Measurements from ENCODE around the gene CD3G.
A peak's percentile ranks its signal among the peaks of the same experiment; 100 is the strongest.

The CD3G gene

GRCh38 chr11:118322721-118323120 is 21.4 kb upstream of the CD3G start:
- H2AFZ ChIP-seq (ENCODE audit: low read length), result no peak overlapping the region
- no peak overlapping the region for H3K4me2 ChIP-seq (ENCODE audit: insufficient read depth, low read length, poor library complexity, severe bottlenecking)
- no peak overlapping the region for H3K27ac ChIP-seq (replicated peaks; ENCODE audit: low read length)
- no peak overlapping the region for H2BK120ac ChIP-seq (ENCODE audit: low read depth, low read length)
- no peak overlapping the region for H3K23ac ChIP-seq (ENCODE audit: low read depth, low read length, poor library complexity)
- H2BK12ac ChIP-seq (ENCODE audit: low read length), result no peak overlapping the region
- H3K18ac ChIP-seq (ENCODE audit: low read length), result peak overlapping the region; percentile 45
- no peak overlapping the region for H2AK5ac ChIP-seq (ENCODE audit: low read depth, low read length)
- H2BK15ac ChIP-seq (ENCODE audit: low read length), result no peak overlapping the region
- H3K4me3 ChIP-seq (ENCODE audit: low read length in 2 of 2), result no peak overlapping the region
- H3K9ac ChIP-seq (ENCODE audit: low read depth, low read length, poor library complexity), result peak overlapping the region; percentile 34
- peaks cover 0 to 1% of the 10 kb centered on the region in 2 donors for H3K9me3 ChIP-seq (replicated peaks in 1 of 2; ENCODE audit: control insufficient read depth in 2 of 2, insufficient read depth in 1 of 2, low read depth in 1 of 2, low read length in 2 of 2)
- no peak overlapping the region for H4K8ac ChIP-seq (ENCODE audit: low read depth, low read length)
- H3K4ac ChIP-seq (ENCODE audit: low read length), result no peak overlapping the region
- H3K79me1 ChIP-seq (ENCODE audit: low read depth, low read length), result no peaks in the 10 kb centered on the region
- no peaks in the 10 kb centered on the region for H3K4me1 ChIP-seq (ENCODE audit: control insufficient read depth in 2 of 2, insufficient read depth in 1 of 2, low read depth in 1 of 2, low read length in 2 of 2)
- peaks cover 0 to 9% (median 0%) of the 10 kb centered on the region in 3 experiments for H3K27me3 ChIP-seq (ENCODE audit: control insufficient read depth in 3 of 3, insufficient read depth in 3 of 3, low read depth in 1 of 3, low read length in 3 of 3)
- H4K91ac ChIP-seq (ENCODE audit: low read depth, low read length, poor library complexity), result no peak overlapping the region
- no peaks in the 10 kb centered on the region for H3K36me3 ChIP-seq (replicated peaks in 1 of 2; ENCODE audit: control insufficient read depth in 2 of 2, insufficient read depth in 2 of 2, low read length in 2 of 2)
- no CpG with 5 or more reads among the region's 19 CpGs for WGBS, 2 donors (ENCODE audit: extremely low coverage in 2 of 2, insufficient read length in 2 of 2, insufficient replicate concordance in 1 of 2)
- no peak for DNase-seq (ENCODE audit: low spot score)
- H2BK5ac ChIP-seq (ENCODE audit: low read length), result no peak overlapping the region
- no peak overlapping the region for H3K14ac ChIP-seq (ENCODE audit: low read length)

- no peak for DNase-seq (ENCODE audit: low spot score)
- no peak overlapping the region for H2AFZ ChIP-seq (ENCODE audit: low read length)
- no peaks in the 10 kb centered on the region for H3K27me3 ChIP-seq (ENCODE audit: control insufficient read depth in 3 of 3, insufficient read depth in 3 of 3, low read depth in 1 of 3, low read length in 3 of 3)
- no peak overlapping the region for H4K91ac ChIP-seq (ENCODE audit: low read depth, low read length, poor library complexity)
- H3K14ac ChIP-seq (ENCODE audit: low read length), result no peak overlapping the region
- H3K36me3 ChIP-seq (replicated peaks in 1 of 2; ENCODE audit: control insufficient read depth in 2 of 2, insufficient read depth in 2 of 2, low read length in 2 of 2), result no peaks in the 10 kb centered on the region
- H2BK12ac ChIP-seq (ENCODE audit: low read length), result no peak overlapping the region
- no peak overlapping the region for H2BK15ac ChIP-seq (ENCODE audit: low read length)
- H3K4me3 ChIP-seq (ENCODE audit: low read length in 2 of 2), result no peak overlapping the region
- H3K4me2 ChIP-seq (ENCODE audit: insufficient read depth, low read length, poor library complexity, severe bottlenecking), result no peak overlapping the region
- H3K4me1 ChIP-seq (ENCODE audit: control insufficient read depth in 2 of 2, insufficient read depth in 1 of 2, low read depth in 1 of 2, low read length in 2 of 2), result no peaks in the 10 kb centered on the region
- H3K9ac ChIP-seq (ENCODE audit: low read depth, low read length, poor library complexity), result no peak overlapping the region
- no peak overlapping the region for H3K4ac ChIP-seq (ENCODE audit: low read length)
- H2BK5ac ChIP-seq (ENCODE audit: low read length), result no peak overlapping the region
- H2AK5ac ChIP-seq (ENCODE audit: low read depth, low read length), result no peak overlapping the region
- H4K8ac ChIP-seq (ENCODE audit: low read depth, low read length), result no peak overlapping the region
- no peaks in the 10 kb centered on the region for H3K79me1 ChIP-seq (ENCODE audit: low read depth, low read length)
- no peak overlapping the region for H3K27ac ChIP-seq (replicated peaks; ENCODE audit: low read length)
- H3K18ac ChIP-seq (ENCODE audit: low read length), result no peak overlapping the region
- H2BK120ac ChIP-seq (ENCODE audit: low read depth, low read length), result no peak overlapping the region
- peaks cover 0 to 1% of the 10 kb centered on the region in 2 donors for H3K9me3 ChIP-seq (replicated peaks in 1 of 2; ENCODE audit: control insufficient read depth in 2 of 2, insufficient read depth in 1 of 2, low read depth in 1 of 2, low read length in 2 of 2)
- H3K23ac ChIP-seq (ENCODE audit: low read depth, low read length, poor library complexity), result no peak overlapping the region
These were observed 18.9 kb upstream of the CD3G start for GRCh38 chr11:118325283-118325682.

GRCh38 chr11:118328745-118329144 is 15.4 kb upstream of the CD3G start:
- Histone ChIP-seq H2AK5ac (ENCODE audit: low read depth, low read length) (no peak overlapping the region), H2BK5ac (ENCODE audit: low read length) (no peak overlapping the region), H4K8ac (ENCODE audit: low read depth, low read length) (no peak overlapping the region), H2BK12ac (ENCODE audit: low read length) (no peak overlapping the region), H3K18ac (ENCODE audit: low read length) (no peak overlapping the region), H2BK15ac (ENCODE audit: low read length) (no peak overlapping the region), H4K91ac (ENCODE audit: low read depth, low read length, poor library complexity) (no peak overlapping the region), H3K27me3 (ENCODE audit: control insufficient read depth in 3 of 3, insufficient read depth in 3 of 3, low read depth in 1 of 3, low read length in 3 of 3) (no peaks in the 10 kb centered on the region), H3K36me3 (replicated peaks in 1 of 2; ENCODE audit: control insufficient read depth in 2 of 2, insufficient read depth in 2 of 2, low read length in 2 of 2) (no peaks in the 10 kb centered on the region), H3K14ac (ENCODE audit: low read length) (no peak overlapping the region), H3K9ac (ENCODE audit: low read depth, low read length, poor library complexity) (no peak overlapping the region), H2AFZ (ENCODE audit: low read length) (no peak overlapping the region), H3K79me1 (ENCODE audit: low read depth, low read length) (no peaks in the 10 kb centered on the region), H3K4ac (ENCODE audit: low read length) (no peak overlapping the region), H2BK120ac (ENCODE audit: low read depth, low read length) (no peak overlapping the region), H3K4me2 (ENCODE audit: insufficient read depth, low read length, poor library complexity, severe bottlenecking) (no peak overlapping the region), H3K4me3 (ENCODE audit: low read length in 2 of 2) (no peak overlapping the region), H3K27ac (replicated peaks; ENCODE audit: low read length) (no peak overlapping the region), H3K23ac (ENCODE audit: low read depth, low read length, poor library complexity) (no peak overlapping the region), H3K9me3 (replicated peaks in 1 of 2; ENCODE audit: control insufficient read depth in 2 of 2, insufficient read depth in 1 of 2, low read depth in 1 of 2, low read length in 2 of 2) (peaks cover 0 to 1% of the 10 kb centered on the region in 2 donors), H3K4me1 (ENCODE audit: control insufficient read depth in 2 of 2, insufficient read depth in 1 of 2, low read depth in 1 of 2, low read length in 2 of 2) (no peaks in the 10 kb centered on the region)
- DNase-seq (ENCODE audit: low spot score), result no peak

GRCh38 chr11:118334745-118335144 is 9.4 kb upstream of the CD3G start:
- no peak overlapping the region for H2BK12ac ChIP-seq (ENCODE audit: low read length)
- no peak overlapping the region for H2BK120ac ChIP-seq (ENCODE audit: low read depth, low read length)
- H2AK5ac ChIP-seq (ENCODE audit: low read depth, low read length), result no peak overlapping the region
- no peak overlapping the region for H3K9ac ChIP-seq (ENCODE audit: low read depth, low read length, poor library complexity)
- no peak overlapping the region for H3K23ac ChIP-seq (ENCODE audit: low read depth, low read length, poor library complexity)
- no peak overlapping the region for H4K91ac ChIP-seq (ENCODE audit: low read depth, low read length, poor library complexity)
- no peaks in the 10 kb centered on the region for H3K9me3 ChIP-seq (replicated peaks in 1 of 2; ENCODE audit: control insufficient read depth in 2 of 2, insufficient read depth in 1 of 2, low read depth in 1 of 2, low read length in 2 of 2)
- no peak for DNase-seq (ENCODE audit: low spot score)
- no peak overlapping the region for H3K18ac ChIP-seq (ENCODE audit: low read length)
- H3K14ac ChIP-seq (ENCODE audit: low read length), result no peak overlapping the region
- H2AFZ ChIP-seq (ENCODE audit: low read length), result no peak overlapping the region
- H2BK15ac ChIP-seq (ENCODE audit: low read length), result no peak overlapping the region
- H3K27me3 ChIP-seq (ENCODE audit: control insufficient read depth in 3 of 3, insufficient read depth in 3 of 3, low read depth in 1 of 3, low read length in 3 of 3), result peaks cover 0 to 3% (median 0%) of the 10 kb centered on the region in 3 experiments
- H2BK5ac ChIP-seq (ENCODE audit: low read length), result no peak overlapping the region
- H3K4ac ChIP-seq (ENCODE audit: low read length), result no peak overlapping the region
- peaks cover 0 to 2% of the 10 kb centered on the region in 2 donors for H3K4me1 ChIP-seq (ENCODE audit: control insufficient read depth in 2 of 2, insufficient read depth in 1 of 2, low read depth in 1 of 2, low read length in 2 of 2)
- no peak overlapping the region for H3K27ac ChIP-seq (replicated peaks; ENCODE audit: low read length)
- no peak overlapping the region for H3K4me2 ChIP-seq (ENCODE audit: insufficient read depth, low read length, poor library complexity, severe bottlenecking)
- no peaks in the 10 kb centered on the region for H3K36me3 ChIP-seq (replicated peaks in 1 of 2; ENCODE audit: control insufficient read depth in 2 of 2, insufficient read depth in 2 of 2, low read length in 2 of 2)
- H3K4me3 ChIP-seq (ENCODE audit: low read length in 2 of 2), result no peak overlapping the region
- no peak overlapping the region for H4K8ac ChIP-seq (ENCODE audit: low read depth, low read length)
- no CpG with 5 or more reads among the region's 1 CpG for WGBS, 2 donors (ENCODE audit: extremely low coverage in 2 of 2, insufficient read length in 2 of 2, insufficient replicate concordance in 1 of 2)
- H3K79me1 ChIP-seq (ENCODE audit: low read depth, low read length), result no peaks in the 10 kb centered on the region

Measured in neuronal stem cell (in vitro differentiated cells).